Calu3 (cell line): ENCODE data around the gene SLC8A1. TPM values are rescaled to one million over a fixed set of nuclear protein-coding genes. Genes with fewer than 3 reads are reported as not detected.

Experiments
- BruUV-seq: library from RNA; stranded (reverse); fragments of 400-500 nt; replicated peaks from 2 replicates; lab custom pipeline; 2021; lab: Mats Ljungman, UMichigan
- CTCF ChIA-PET: fragments of 300-600 bp; sonication (Branson Sonifier 250); formaldehyde crosslinking; loops from one replicate; lab custom pipeline; 2022; ENCODE audit warnings: antibody characterized with exemption; lab: Charles Lee
- DNase-seq: peaks from one replicate; pipeline ENCODE4 v3.0.0; 2022
- H3K27ac Mint-ChIP-seq: one replicate; pipeline ENCODE4 v1.8.0; 2022; ENCODE audit warnings: mixed read lengths; ENCODE audit not compliant: unreplicated experiment
- H3K27me3 Mint-ChIP-seq: one replicate; pipeline ENCODE4 v1.8.0; 2022; ENCODE audit warnings: mixed read lengths; ENCODE audit not compliant: unreplicated experiment
- H3K36me3 Mint-ChIP-seq: one replicate; pipeline ENCODE4 v1.8.0; 2022; ENCODE audit warnings: mild to moderate bottlenecking, moderate library complexity, mixed read lengths; ENCODE audit not compliant: insufficient read depth, unreplicated experiment
- H3K4me1 Mint-ChIP-seq: one replicate; pipeline ENCODE4 v1.8.0; 2022; ENCODE audit warnings: mild to moderate bottlenecking, low read depth, mixed read lengths; ENCODE audit not compliant: unreplicated experiment
- H3K4me3 Mint-ChIP-seq: one replicate; pipeline ENCODE4 v1.8.0; 2022; ENCODE audit warnings: mild to moderate bottlenecking, low read depth, moderate library complexity, mixed read lengths; ENCODE audit not compliant: unreplicated experiment
- H3K9me3 Mint-ChIP-seq: one replicate; pipeline ENCODE4 v1.8.0; 2022; ENCODE audit warnings: low read depth, mixed read lengths; ENCODE audit not compliant: unreplicated experiment
- intact Hi-C: fragments of 100-400 bp; cut with micrococcal nuclease; formaldehyde crosslinking; loops from one replicate; pipeline ENCODE4 v1.10.0; 2022; ENCODE audit not compliant: unreplicated experiment
- total RNA-seq: library from RNA; stranded (reverse); gene quantifications from 2 replicates; pipeline ENCODE4 v1.2.3, GENCODE V29; 2022
- TF ChIP-seq, protein P1 (sequence below): fragments of 200-600 bp; IDR thresholded peaks from one replicate; pipeline ENCODE4 v1.8.0; 2022; ENCODE audit warnings: antibody characterized with exemption; ENCODE audit not compliant: unreplicated experiment

SLC8A1 gene
- total RNA-seq, 1 experiment from 2014 or later, result 0.05 TPM

DNA sequence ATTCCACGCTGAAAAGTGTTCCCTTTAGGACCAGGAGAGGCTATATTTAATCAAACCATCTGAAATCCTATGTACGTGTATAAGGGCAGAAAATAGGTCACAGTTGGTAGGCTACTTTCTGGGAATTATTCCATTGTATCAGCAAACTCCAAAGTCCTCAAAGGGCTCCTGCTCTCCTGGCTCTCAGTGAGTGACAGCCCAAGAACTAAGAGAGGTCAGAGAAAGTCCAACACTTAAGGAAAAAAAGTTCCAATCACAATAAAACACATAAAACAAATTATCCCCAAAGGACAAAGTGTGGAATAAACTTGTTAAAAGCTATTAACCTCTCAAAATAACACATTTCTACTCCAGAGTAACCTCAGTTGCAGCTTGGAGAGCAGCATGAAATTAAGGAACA lies 183.3 kb downstream of the SLC8A1 start:
- H3K4me1 Mint-ChIP-seq, result no peaks in the 10 kb centered on the region
- DNase-seq, result no peak
- no peaks in the 10 kb centered on the region for H3K9me3 Mint-ChIP-seq
- CTCF ChIA-PET, result no interaction called here
- no peak overlapping the region for H3K4me3 Mint-ChIP-seq
- no TSS peak for BruUV-seq
- no peaks in the 10 kb centered on the region for H3K27me3 Mint-ChIP-seq
- H3K36me3 Mint-ChIP-seq, result no peaks in the 10 kb centered on the region
- TF ChIP-seq, protein P1, sequence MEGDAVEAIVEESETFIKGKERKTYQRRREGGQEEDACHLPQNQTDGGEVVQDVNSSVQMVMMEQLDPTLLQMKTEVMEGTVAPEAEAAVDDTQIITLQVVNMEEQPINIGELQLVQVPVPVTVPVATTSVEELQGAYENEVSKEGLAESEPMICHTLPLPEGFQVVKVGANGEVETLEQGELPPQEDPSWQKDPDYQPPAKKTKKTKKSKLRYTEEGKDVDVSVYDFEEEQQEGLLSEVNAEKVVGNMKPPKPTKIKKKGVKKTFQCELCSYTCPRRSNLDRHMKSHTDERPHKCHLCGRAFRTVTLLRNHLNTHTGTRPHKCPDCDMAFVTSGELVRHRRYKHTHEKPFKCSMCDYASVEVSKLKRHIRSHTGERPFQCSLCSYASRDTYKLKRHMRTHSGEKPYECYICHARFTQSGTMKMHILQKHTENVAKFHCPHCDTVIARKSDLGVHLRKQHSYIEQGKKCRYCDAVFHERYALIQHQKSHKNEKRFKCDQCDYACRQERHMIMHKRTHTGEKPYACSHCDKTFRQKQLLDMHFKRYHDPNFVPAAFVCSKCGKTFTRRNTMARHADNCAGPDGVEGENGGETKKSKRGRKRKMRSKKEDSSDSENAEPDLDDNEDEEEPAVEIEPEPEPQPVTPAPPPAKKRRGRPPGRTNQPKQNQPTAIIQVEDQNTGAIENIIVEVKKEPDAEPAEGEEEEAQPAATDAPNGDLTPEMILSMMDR, result no peak
- intact Hi-C loops, result no loop called here
- no peak overlapping the region for H3K27ac Mint-ChIP-seq

GRCh38 chr2:40266201-40266600 lies 185.7 kb downstream of the SLC8A1 start:
- Mint-ChIP-seq H3K36me3 (no peaks in the 10 kb centered on the region), H3K27me3 (no peaks in the 10 kb centered on the region), H3K9me3 (no peaks in the 10 kb centered on the region), H3K4me1 (no peaks in the 10 kb centered on the region), H3K27ac (no peak overlapping the region), H3K4me3 (no peak overlapping the region)
- no peak for DNase-seq
- intact Hi-C loops, result no loop called here
- TF ChIP-seq, protein P1, result no peak
- CTCF ChIA-PET, result interaction anchor here (1.0 kb wide), 1 partner anchor 10 kb away, joined by 3 read pairs; no protein-coding TSS in a partner anchor
- no TSS peak for BruUV-seq

- Mint-ChIP-seq H3K9me3 (no peaks in the 10 kb centered on the region), H3K4me1 (peaks cover 2% of the 10 kb centered on the region), H3K27ac (no peak overlapping the region), H3K4me3 (no peak overlapping the region), H3K27me3 (no peaks in the 10 kb centered on the region), H3K36me3 (no peaks in the 10 kb centered on the region)
- BruUV-seq, result no TSS peak
- no peak for DNase-seq
- TF ChIP-seq, protein P1, result no peak
- CTCF ChIA-PET, result no interaction called here
- intact Hi-C loops, result no loop called here
These were observed 186.3 kb downstream of the SLC8A1 start for GRCh38 chr2:40265602-40266001.

GRCh38 chr2:40261042-40261441 lies 190.8 kb downstream of the SLC8A1 start:
- Mint-ChIP-seq H3K4me1 (peaks cover 11% of the 10 kb centered on the region), H3K4me3 (no peak overlapping the region)
- BruUV-seq, result no TSS peak

More at GRCh38 chr2:40261042-40261441, 190.8 kb downstream of the SLC8A1 start:
- Mint-ChIP-seq H3K36me3 (no peaks in the 10 kb centered on the region), H3K27ac (no peak overlapping the region), H3K9me3 (no peaks in the 10 kb centered on the region), H3K27me3 (no peaks in the 10 kb centered on the region)
- intact Hi-C loops, result no loop called here
- TF ChIP-seq, protein P1, result no peak
- CTCF ChIA-PET, result no interaction called here
- no peak for DNase-seq
